Thoracic aorta (tissue), 2 donors: Measurements from ENCODE around the gene CES2. TPM values are rescaled to one million over a fixed set of nuclear protein-coding genes. Genes with fewer than 3 reads are reported as not detected.
"Not testable (repeated sequence)": the region's sequence is repeated elsewhere in the genome, so short reads cannot be mapped to it uniquely, and the experiment has no call there.

Experiments
- ATAC-seq: fragments of 150-250 bp; one replicate; pipeline ENCODE4 v1.8.0; 2017; ENCODE audit warnings: low read depth; ENCODE audit not compliant: insufficient number of reproducible peaks, low FRiP score
- DNase-seq: peaks from one replicate; pipeline ENCODE4 v3.0.0-alpha.2; 2020; ENCODE audit warnings: low spot score
- H3K27ac ChIP-seq, 2 donors: fragments of 200-600 bp; sonication (generic); 1 replicate in 1 of 2; 2 replicates in 1 of 2; pipeline ENCODE4 v1.5.1; 2016; ENCODE audit warnings: mild to moderate bottlenecking in 2 of 2, moderate library complexity in 2 of 2
- H3K27me3 ChIP-seq: fragments of 200-600 bp; sonication (generic); replicated peaks from 2 replicates; pipeline ENCODE4 v1.6.0; 2016; ENCODE audit warnings: mild to moderate bottlenecking; ENCODE audit not compliant: insufficient read depth
- H3K36me3 ChIP-seq: fragments of 200-600 bp; sonication (generic); one replicate; pipeline ENCODE4 v1.5.1; 2016
- H3K4me1 ChIP-seq, 2 donors: fragments of 200-600 bp; sonication (generic); 1 replicate in 1 of 2; 2 replicates in 1 of 2; pipeline versions ENCODE4 v1.5.1 to v1.6.0; 2016; ENCODE audit warnings: low read depth in 2 of 2, mild to moderate bottlenecking in 1 of 2; ENCODE audit not compliant: control insufficient read depth in 1 of 2
- H3K4me3 ChIP-seq: fragments of 200-600 bp; sonication (generic); 2 replicates; pipeline ENCODE4 v1.5.1; 2016; ENCODE audit warnings: mild to moderate bottlenecking
- H3K9me3 ChIP-seq: fragments of 200-600 bp; sonication (generic); 2 replicates; pipeline ENCODE4 v1.5.1; 2016
- total RNA-seq, 2 donors: library from RNA; depleted of rRNA; stranded (reverse); fragments of >200 nt; gene quantifications; one replicate each; pipeline versions ENCODE4 v1.1.0 to v1.2.3, GENCODE V29; 2016
- TF ChIP-seq, protein P1 (sequence below): fragments of 200-600 bp; sonication (generic); IDR thresholded peaks from one replicate; pipeline ENCODE4 v1.5.1; 2019; ENCODE audit warnings: antibody characterized with exemption

CES2 gene
- total RNA-seq, 2 donors from 2014 or later, result 29.8 to 92.7 TPM

DNA sequence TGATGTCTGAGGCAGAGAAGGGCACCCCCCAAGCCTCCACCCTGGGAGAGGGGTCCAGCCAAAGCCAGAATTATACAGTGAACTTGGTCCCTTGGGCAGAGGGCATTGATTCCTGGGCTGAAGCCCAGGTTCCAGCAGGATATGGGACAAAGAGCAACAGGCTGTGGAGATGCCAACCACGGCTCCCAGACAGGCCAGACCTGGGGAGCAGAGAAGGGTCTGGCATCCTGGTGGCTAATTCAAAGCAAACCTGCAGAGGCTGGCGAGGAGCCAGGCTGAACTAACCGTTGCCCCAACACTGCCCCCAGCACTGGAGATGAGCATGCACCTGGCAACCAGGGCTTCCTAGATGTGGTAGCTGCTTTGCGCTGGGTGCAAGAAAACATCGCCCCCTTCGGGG, 28.7 kb downstream of the CES2 start:
- no peaks in the 10 kb centered on the region for H3K4me1 ChIP-seq
- H3K27me3 ChIP-seq, result no peaks in the 10 kb centered on the region
- H3K9me3 ChIP-seq, result no peaks in the 10 kb centered on the region
- DNase-seq, result no peak
- TF ChIP-seq, protein P1, sequence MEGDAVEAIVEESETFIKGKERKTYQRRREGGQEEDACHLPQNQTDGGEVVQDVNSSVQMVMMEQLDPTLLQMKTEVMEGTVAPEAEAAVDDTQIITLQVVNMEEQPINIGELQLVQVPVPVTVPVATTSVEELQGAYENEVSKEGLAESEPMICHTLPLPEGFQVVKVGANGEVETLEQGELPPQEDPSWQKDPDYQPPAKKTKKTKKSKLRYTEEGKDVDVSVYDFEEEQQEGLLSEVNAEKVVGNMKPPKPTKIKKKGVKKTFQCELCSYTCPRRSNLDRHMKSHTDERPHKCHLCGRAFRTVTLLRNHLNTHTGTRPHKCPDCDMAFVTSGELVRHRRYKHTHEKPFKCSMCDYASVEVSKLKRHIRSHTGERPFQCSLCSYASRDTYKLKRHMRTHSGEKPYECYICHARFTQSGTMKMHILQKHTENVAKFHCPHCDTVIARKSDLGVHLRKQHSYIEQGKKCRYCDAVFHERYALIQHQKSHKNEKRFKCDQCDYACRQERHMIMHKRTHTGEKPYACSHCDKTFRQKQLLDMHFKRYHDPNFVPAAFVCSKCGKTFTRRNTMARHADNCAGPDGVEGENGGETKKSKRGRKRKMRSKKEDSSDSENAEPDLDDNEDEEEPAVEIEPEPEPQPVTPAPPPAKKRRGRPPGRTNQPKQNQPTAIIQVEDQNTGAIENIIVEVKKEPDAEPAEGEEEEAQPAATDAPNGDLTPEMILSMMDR, result no peak
- no peak overlapping the region for H3K4me3 ChIP-seq
- no peaks in the 10 kb centered on the region for H3K36me3 ChIP-seq
- no peak overlapping the region for H3K27ac ChIP-seq
- ATAC-seq, result no peak

DNA sequence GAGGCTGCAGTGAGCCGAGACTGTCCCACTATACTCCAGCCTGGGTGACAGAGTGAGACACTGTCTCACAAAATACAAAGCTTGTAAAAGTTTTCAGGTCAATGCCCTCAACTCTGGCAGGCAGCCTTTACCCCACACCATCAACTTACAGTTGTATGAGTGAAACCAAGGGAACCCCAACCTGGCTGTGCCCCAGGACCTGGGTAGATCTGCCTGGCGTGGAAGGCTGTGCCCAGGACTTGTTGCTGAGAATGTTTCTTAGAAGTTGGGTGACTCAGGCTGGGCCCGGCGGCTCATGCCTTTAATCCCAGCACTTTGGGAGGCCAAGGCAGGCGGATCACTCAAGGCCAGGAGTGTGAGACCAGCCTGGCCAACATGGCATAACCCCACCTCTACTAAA, 33.5 kb downstream of the CES2 start:
- H3K9me3 ChIP-seq, result no peaks in the 10 kb centered on the region
- no peaks in the 10 kb centered on the region for H3K36me3 ChIP-seq
- no peak overlapping the region for H3K27ac ChIP-seq
- H3K4me1 ChIP-seq, result no peaks in the 10 kb centered on the region
- DNase-seq (no peak), ATAC-seq (no peak)
- H3K27me3 ChIP-seq, result no peaks in the 10 kb centered on the region
- TF ChIP-seq, protein P1, result no peak
- no peak overlapping the region for H3K4me3 ChIP-seq

DNA sequence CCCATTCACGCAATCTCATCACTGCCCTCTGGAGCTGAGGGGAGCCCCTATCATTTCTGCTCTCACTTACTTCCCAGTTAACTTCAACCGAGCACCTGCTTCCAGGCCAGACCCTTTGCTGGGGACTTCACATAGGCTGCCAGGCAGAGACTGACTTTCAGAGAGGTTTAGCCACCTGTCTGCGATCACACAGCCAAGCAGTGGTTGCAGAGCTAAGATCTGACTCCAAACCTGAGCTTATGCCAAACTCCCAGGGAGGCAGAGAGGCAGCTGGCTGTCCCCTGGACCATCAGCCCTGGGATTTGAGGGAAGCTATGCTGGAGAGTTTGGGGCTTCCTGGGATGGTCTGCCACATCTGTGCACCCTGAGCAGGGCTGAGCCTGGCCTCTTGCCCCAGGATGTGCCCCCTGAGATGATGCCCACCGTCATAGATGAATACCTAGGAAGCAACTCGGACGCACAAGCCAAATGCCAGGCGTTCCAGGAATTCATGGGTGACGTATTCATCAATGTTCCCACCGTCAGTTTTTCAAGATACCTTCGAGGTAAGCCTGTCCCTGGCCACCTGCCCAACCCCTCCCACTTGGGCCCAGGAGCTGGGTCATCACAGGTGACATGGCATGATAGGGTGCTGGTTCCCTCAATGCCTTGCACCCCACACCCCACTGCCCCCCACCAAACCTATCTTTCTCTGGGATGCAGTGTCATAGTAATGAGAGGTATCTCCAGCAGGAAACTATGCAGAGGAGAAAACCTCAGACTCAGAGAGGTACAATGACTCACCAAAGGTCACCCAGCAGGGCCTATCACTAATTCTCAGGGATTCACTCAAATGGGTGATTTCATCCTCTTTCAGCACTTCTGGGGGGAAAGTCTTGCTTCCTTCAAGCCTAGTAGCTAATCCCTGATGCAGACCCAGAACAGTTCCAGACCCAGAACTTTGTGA, 35.7 kb downstream of the CES2 start:
- no peak overlapping the region for H3K27ac ChIP-seq
- no peak for ATAC-seq
- no peaks in the 10 kb centered on the region for H3K4me1 ChIP-seq
- DNase-seq, result no peak
- H3K36me3 ChIP-seq, result no peaks in the 10 kb centered on the region
- no peaks in the 10 kb centered on the region for H3K27me3 ChIP-seq
- TF ChIP-seq, protein P1, result no peak
- H3K4me3 ChIP-seq, result no peak overlapping the region
- no peaks in the 10 kb centered on the region for H3K9me3 ChIP-seq

DNA sequence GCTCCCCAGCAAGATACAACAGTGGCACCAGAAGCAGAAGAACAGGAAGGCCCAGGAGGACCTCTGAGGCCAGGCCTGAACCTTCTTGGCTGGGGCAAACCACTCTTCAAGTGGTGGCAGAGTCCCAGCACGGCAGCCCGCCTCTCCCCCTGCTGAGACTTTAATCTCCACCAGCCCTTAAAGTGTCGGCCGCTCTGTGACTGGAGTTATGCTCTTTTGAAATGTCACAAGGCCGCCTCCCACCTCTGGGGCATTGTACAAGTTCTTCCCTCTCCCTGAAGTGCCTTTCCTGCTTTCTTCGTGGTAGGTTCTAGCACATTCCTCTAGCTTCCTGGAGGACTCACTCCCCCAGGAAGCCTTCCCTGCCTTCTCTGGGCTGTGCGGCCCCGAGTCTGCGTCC, 37.7 kb downstream of the CES2 start:
- Histone ChIP-seq H3K4me3 (no peak overlapping the region), H3K36me3 (no peaks in the 10 kb centered on the region), H3K4me1 (peaks cover 0 to under 1% of the 10 kb centered on the region in 2 donors), H3K9me3 (no peaks in the 10 kb centered on the region), H3K27me3 (no peaks in the 10 kb centered on the region), H3K27ac (no peak overlapping the region)
- DNase-seq (no peak), ATAC-seq (no peak)
- TF ChIP-seq, protein P1, result no peak

DNA sequence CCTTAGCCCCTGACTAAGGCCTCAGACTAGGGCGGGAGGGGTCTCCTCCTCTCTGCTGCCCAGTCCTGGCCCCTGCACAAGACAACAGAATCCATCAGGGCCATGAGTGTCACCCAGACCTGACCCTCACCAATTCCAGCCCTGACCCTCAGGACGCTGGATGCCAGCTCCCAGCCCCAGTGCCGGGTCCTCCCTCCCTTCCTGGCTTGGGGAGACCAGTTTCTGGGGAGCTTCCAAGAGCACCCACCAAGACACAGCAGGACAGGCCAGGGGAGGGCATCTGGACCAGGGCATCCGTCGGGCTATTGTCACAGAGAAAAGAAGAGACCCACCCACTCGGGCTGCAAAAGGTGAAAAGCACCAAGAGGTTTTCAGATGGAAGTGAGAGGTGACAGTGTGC, 38.4 kb downstream of the CES2 start:
- no peak overlapping the region for H3K4me3 ChIP-seq
- H3K9me3 ChIP-seq, result no peaks in the 10 kb centered on the region
- no peak for DNase-seq
- H3K27me3 ChIP-seq, result no peaks in the 10 kb centered on the region
- no peak overlapping the region for H3K27ac ChIP-seq
- H3K4me1 ChIP-seq, result peaks cover 0 to 7% of the 10 kb centered on the region in 2 donors
- TF ChIP-seq, protein P1, result no peak
- ATAC-seq, result no peak
- H3K36me3 ChIP-seq, result no peaks in the 10 kb centered on the region

DNA sequence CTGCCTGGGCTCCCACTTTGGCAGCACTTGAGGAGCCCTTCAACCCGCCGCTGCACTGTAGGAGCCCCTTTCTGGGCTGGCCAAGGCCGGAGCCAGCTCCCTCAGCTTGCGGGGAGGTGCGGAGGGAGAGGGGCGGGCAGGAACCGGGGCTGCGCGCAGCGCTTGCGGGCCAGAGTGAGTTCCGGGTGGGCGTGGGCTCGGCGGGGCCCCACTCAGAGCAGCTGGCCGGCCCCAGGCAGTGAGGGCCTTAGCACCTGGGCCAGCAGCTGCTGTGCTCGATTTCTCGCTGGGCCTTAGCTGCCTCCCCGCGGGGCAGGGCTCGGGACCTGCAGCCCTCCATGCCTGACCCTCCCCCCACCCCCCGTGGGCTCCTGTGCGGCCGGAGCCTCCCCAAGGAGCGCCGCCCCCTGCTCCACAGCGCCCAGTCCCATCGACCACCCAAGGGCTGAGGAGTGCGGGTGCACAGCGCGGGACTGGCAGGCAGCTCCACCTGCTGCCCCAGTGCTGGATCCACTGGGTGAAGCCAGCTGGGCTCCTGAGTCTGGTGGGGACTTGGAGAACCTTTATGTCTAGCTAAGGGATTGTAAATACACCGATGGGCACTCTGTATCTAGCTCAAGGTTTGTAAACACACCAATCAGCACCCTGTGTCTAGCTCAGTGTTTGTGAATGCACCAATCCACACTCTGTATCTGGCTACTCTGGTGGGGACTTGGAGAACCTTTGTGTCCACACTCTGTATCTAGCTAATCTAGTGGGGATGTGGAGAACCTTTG, 39.0 kb downstream of the CES2 start:
- H3K36me3 ChIP-seq, H3K9me3 ChIP-seq, DNase-seq, H3K4me3 ChIP-seq, H3K27me3 ChIP-seq, H3K27ac ChIP-seq, ATAC-seq: not testable (repeated sequence)
- H3K4me1 ChIP-seq, result peaks cover 0 to 14% of the 10 kb centered on the region in 2 donors

DNA sequence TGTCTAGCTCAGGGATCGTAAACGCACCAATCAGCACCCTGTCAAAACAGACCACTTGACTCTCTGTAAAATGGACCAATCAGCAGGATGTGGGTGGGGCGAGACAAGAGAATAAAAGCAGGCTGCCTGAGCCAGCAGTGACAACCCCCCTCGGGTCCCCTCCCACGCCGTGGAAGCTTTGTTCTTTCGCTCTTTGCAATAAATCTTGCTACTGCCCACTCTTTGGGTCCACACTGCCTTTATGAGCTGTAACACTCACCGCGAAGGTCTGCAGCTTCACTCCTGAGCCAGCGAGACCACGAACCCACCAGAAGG, 39.6 kb downstream of the CES2 start:
- H3K36me3 ChIP-seq, result not testable (repeated sequence)

More for the DNA sequence above, 39.6 kb downstream of the CES2 start:
- peaks cover 0 to 18% of the 10 kb centered on the region in 2 donors for H3K4me1 ChIP-seq
- not testable (repeated sequence) for H3K27me3 ChIP-seq, DNase-seq, H3K27ac ChIP-seq, ATAC-seq, H3K4me3 ChIP-seq, H3K9me3 ChIP-seq
